Measurements from ENCODE around the gene OSR1.
A peak's percentile ranks its signal among the peaks of the same experiment; 100 is the strongest.

OSR1 gene

GRCh38 chr2:19359021-19359357 is 566 bp upstream of the OSR1 start:
- no peak for DNase-seq (ENCODE audit: low read depth in 2 of 2)

- no peak for DNase-seq (ENCODE audit: low read depth in 2 of 2)
Observed at GRCh38 chr2:19357402-19358241, 801 bp downstream of the OSR1 start.

- no peak for DNase-seq (ENCODE audit: low read depth in 2 of 2)
Observed at GRCh38 chr2:19356545-19357401, 1.6 kb downstream of the OSR1 start.

GRCh38 chr2:19355931-19356544 is 2.4 kb downstream of the OSR1 start:
- DNase-seq (ENCODE audit: low read depth in 2 of 2), result no peak

- DNase-seq (ENCODE audit: low read depth in 2 of 2), result no peak
Observed at GRCh38 chr2:19355416-19355821, 3.0 kb downstream of the OSR1 start.

- DNase-seq (ENCODE audit: low read depth in 2 of 2), result no peak
Observed at GRCh38 chr2:19355014-19355405, 3.4 kb downstream of the OSR1 start.

- no peak for DNase-seq (ENCODE audit: low read depth in 2 of 2)
Observed at GRCh38 chr2:19353721-19354050, 4.7 kb downstream of the OSR1 start.

GRCh38 chr2:19352946-19353720 is 5.3 kb downstream of the OSR1 start:
- DNase-seq (ENCODE audit: low read depth in 2 of 2), result no peak

- no peak for DNase-seq (ENCODE audit: low read depth in 2 of 2)
Observed at GRCh38 chr2:19351899-19352697, 6.3 kb downstream of the OSR1 start.

GRCh38 chr2:19351499-19351898 is 6.9 kb downstream of the OSR1 start:
- no peak for DNase-seq (ENCODE audit: low read depth in 2 of 2)

- DNase-seq (ENCODE audit: low read depth in 2 of 2), result no peak
Observed at GRCh38 chr2:19350678-19351401, 7.6 kb downstream of the OSR1 start.

GRCh38 chr2:19349911-19350677 is 8.3 kb downstream of the OSR1 start:
- DNase-seq (ENCODE audit: low read depth in 2 of 2), result no peak

GRCh38 chr2:19348692-19349091 is 9.7 kb downstream of the OSR1 start:
- no peak for DNase-seq (ENCODE audit: low read depth in 2 of 2)

GRCh38 chr2:19347619-19348562 is 10.5 kb downstream of the OSR1 start:
- peak; percentile 91 to 92 for DNase-seq (ENCODE audit: low read depth in 2 of 2)

- no peak for DNase-seq (ENCODE audit: low read depth in 2 of 2)
Observed at GRCh38 chr2:19346983-19347618, 11.3 kb downstream of the OSR1 start.

GRCh38 chr2:19337742-19338141 is 20.7 kb downstream of the OSR1 start:
- DNase-seq (ENCODE audit: low read depth in 2 of 2), result no peak

- no peak for DNase-seq (ENCODE audit: low read depth in 2 of 2)
Observed at GRCh38 chr2:19337202-19337601, 21.2 kb downstream of the OSR1 start.

- no peak for DNase-seq (ENCODE audit: low read depth in 2 of 2)
Observed at GRCh38 chr2:19336781-19337180, 21.6 kb downstream of the OSR1 start.
